GM21737 (cell line): ENCODE measurements around the gene TTF2.

Source experiments
- ATAC-seq: cut with Tn5 transposase; IDR thresholded peaks from one replicate; pipeline ENCODE4 v1.9.1; 2021; ENCODE audit warnings: mild to moderate bottlenecking, moderate library complexity; ENCODE audit not compliant: unreplicated experiment

Gene TTF2

GRCh38 chr1:117045644-117046043 is 14.5 kb upstream of the TTF2 start:
- no peak for ATAC-seq

- ATAC-seq, result no peak
These were observed 13.3 kb upstream of the TTF2 start for GRCh38 chr1:117046781-117047180.

GRCh38 chr1:117047271-117047670 is 12.9 kb upstream of the TTF2 start:
- no peak for ATAC-seq

- no peak for ATAC-seq
These were observed 10.3 kb upstream of the TTF2 start for GRCh38 chr1:117049857-117050256.

GRCh38 chr1:117051224-117052064 is 8.7 kb upstream of the TTF2 start:
- peak; percentile 71 for ATAC-seq

GRCh38 chr1:117054068-117054467 is 6.1 kb upstream of the TTF2 start:
- no peak for ATAC-seq

GRCh38 chr1:117058810-117059209 is 1.3 kb upstream of the TTF2 start:
- no peak for ATAC-seq

GRCh38 chr1:117059334-117059677 is 820 bp upstream of the TTF2 start:
- peak; percentile 38 for ATAC-seq

- peak; percentile 3 for ATAC-seq
These were observed 553 bp downstream of the TTF2 start for GRCh38 chr1:117060441-117061317.

GRCh38 chr1:117061986-117062415 is 1.9 kb downstream of the TTF2 start:
- no peak for ATAC-seq

- ATAC-seq, result no peak
These were observed 6.2 kb downstream of the TTF2 start for GRCh38 chr1:117066367-117066766.

- ATAC-seq, result peak; percentile 59
These were observed 7.6 kb downstream of the TTF2 start for GRCh38 chr1:117067533-117068370.

GRCh38 chr1:117068580-117068979 is 8.5 kb downstream of the TTF2 start:
- no peak for ATAC-seq

GRCh38 chr1:117069220-117069844 is 9.2 kb downstream of the TTF2 start:
- no peak for ATAC-seq

- ATAC-seq, result no peak
These were observed 10.0 kb downstream of the TTF2 start for GRCh38 chr1:117070124-117070523.

GRCh38 chr1:117076648-117077047 is 16.5 kb downstream of the TTF2 start:
- no peak for ATAC-seq

- no peak for ATAC-seq
These were observed 17.1 kb downstream of the TTF2 start for GRCh38 chr1:117077267-117077666.

- no peak for ATAC-seq
These were observed 19.6 kb downstream of the TTF2 start for GRCh38 chr1:117079737-117080136.

- ATAC-seq, result no peak
These were observed 24.1 kb downstream of the TTF2 start for GRCh38 chr1:117084231-117084630.

GRCh38 chr1:117087686-117088085 is 27.6 kb downstream of the TTF2 start:
- ATAC-seq, result no peak

GRCh38 chr1:117089996-117090395 is 29.9 kb downstream of the TTF2 start:
- no peak for ATAC-seq
